ENCODE results near the gene ABHD11. TPM values are rescaled to one million over a fixed set of nuclear protein-coding genes. Genes with fewer than 3 reads are reported as not detected.

The ABHD11 gene
- polyA plus RNA-seq, 1 donor from 2014 or later = 13.6 TPM

DNA sequence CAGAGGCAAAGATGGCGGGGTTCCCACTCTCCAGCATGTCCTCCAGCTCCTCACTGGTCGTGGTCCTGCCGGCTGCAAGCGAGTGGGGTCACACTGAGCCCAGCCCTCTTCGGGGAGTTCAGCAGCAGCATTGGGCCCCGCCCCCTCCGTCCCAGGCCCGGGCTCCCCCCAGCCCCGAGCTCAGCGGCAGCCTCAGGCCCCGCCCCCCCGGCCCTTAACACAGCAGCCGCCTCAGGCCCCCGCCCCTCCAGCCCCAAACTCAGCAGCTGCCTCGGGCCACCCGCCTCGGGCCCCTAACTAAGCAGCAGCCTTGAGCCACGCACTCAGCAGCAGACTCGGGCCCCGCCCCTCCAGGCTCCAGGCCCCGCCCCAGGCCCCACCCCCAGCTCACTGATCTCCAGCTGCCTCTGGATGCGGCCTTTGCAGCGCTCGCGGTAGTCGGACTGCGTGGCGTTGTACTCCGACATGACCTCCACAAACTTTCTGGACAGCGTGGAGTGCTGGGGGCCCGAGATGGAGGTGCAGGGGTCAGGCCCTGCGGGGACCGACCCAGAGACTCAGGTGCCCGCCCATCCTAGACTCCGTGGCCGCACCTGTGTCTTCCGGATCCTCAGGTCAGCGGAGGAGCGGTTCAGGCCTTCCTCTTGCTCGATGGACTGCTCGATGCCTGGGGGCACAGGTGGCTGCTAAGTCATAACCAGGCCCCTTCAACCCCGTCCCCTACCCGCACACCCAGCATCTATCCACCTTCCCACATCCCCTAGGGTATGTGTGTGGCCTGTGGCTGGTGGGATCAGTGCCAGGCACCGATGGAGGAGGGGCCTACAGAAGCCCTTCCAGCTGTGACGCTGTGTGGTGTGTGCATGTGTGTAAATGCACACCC lies 34.6 kb downstream of the ABHD11 start:
- H3K4me3 Mint-ChIP-seq = peak overlapping the region in 3 of 4 donors; percentile 16 to 75 (median 60)
- no peaks in the 10 kb centered on the region for H3K9me3 Mint-ChIP-seq
- peaks cover 5% of the 10 kb centered on the region for H3K27me3 Mint-ChIP-seq
- peaks cover 0 to 10% (median 3%) of the 10 kb centered on the region in 3 donors for H3K4me1 Mint-ChIP-seq
- H3K36me3 Mint-ChIP-seq = peaks cover 4% of the 10 kb centered on the region
- H3K27ac Mint-ChIP-seq = no peak overlapping the region

DNA sequence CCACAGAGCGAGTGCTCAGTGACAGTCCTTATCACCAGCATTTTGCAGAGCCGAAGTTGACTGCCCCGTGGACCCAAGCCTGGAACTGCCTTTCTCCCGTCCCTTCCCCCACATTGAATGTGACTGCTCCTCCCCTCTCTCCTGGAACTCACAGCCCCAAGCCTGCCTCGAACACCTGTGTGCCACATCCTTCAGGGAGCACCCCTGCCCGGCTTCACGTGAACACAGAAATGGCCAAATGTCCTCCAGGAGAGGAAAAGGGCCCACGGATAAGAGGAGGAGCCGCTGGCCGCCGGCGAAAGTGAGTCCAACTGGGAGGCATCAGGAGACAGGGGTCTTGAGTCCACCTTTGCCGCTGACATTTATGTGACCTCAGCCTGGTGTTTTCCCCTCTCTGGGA lies 35.4 kb downstream of the ABHD11 start:
- H3K9me3 Mint-ChIP-seq = no peaks in the 10 kb centered on the region
- H3K27ac Mint-ChIP-seq = no peak overlapping the region
- peaks cover 4% of the 10 kb centered on the region for H3K36me3 Mint-ChIP-seq
- peaks cover 0 to 10% (median 2%) of the 10 kb centered on the region in 3 donors for H3K4me1 Mint-ChIP-seq
- H3K27me3 Mint-ChIP-seq = peaks cover 5% of the 10 kb centered on the region
- peak overlapping the region in 1 of 4 donors; percentile 55 for H3K4me3 Mint-ChIP-seq

DNA sequence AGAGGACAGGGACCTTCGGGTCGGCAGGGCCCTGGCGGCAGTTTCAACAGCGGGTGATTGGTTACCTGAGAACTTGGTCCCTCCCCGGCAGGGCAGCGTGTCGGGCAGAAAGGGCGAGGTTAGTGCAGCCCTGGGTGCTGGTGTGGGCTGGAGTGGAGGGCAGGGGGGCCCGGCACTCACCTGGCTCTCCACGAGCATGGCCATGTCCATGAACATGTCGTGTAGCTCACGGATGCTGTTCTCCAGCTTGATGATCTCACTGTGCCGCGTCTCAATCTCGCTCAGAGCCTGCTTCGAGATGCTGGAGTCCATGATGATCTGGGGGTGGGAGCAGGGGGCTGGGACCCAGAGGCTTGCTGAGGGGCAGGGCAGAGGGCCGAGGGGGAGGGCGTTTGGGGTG lies 35.9 kb downstream of the ABHD11 start:
- no peaks in the 10 kb centered on the region for H3K9me3 Mint-ChIP-seq
- H3K36me3 Mint-ChIP-seq = peaks cover 4% of the 10 kb centered on the region
- H3K4me1 Mint-ChIP-seq = peaks cover 0 to 10% (median 2%) of the 10 kb centered on the region in 3 donors
- peaks cover 5% of the 10 kb centered on the region for H3K27me3 Mint-ChIP-seq
- peak overlapping the region in 1 of 3 donors; percentile 48 for H3K27ac Mint-ChIP-seq
- H3K4me3 Mint-ChIP-seq = no peak overlapping the region

DNA sequence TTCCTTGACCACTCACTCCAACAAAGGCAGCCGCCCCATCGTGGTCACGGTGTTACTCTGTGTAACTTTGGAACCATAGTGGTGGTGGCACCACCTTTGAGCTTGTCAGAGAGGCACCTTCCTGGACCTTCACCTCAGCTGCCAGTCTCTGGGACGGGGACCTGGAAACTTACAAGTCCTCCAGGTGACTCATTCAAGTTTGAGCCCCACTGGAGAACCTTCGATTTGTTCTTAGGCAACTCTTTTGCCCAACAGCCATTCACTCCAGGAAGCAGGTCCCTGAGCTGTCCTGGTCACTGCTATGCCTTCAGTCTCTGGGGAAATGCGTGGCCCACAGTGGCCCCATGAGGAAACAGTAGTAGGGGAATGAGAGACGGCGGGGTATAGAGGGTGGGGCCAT lies 36.4 kb downstream of the ABHD11 start:
- Mint-ChIP-seq H3K27ac (peak overlapping the region in 2 of 3 donors; percentile 23 to 48), H3K9me3 (no peaks in the 10 kb centered on the region), H3K4me3 (peak overlapping the region in 1 of 4 donors; percentile 1), H3K36me3 (peaks cover 6% of the 10 kb centered on the region), H3K4me1 (peaks cover 0 to 10% (median 2%) of the 10 kb centered on the region in 3 donors), H3K27me3 (peaks cover 5% of the 10 kb centered on the region)

DNA sequence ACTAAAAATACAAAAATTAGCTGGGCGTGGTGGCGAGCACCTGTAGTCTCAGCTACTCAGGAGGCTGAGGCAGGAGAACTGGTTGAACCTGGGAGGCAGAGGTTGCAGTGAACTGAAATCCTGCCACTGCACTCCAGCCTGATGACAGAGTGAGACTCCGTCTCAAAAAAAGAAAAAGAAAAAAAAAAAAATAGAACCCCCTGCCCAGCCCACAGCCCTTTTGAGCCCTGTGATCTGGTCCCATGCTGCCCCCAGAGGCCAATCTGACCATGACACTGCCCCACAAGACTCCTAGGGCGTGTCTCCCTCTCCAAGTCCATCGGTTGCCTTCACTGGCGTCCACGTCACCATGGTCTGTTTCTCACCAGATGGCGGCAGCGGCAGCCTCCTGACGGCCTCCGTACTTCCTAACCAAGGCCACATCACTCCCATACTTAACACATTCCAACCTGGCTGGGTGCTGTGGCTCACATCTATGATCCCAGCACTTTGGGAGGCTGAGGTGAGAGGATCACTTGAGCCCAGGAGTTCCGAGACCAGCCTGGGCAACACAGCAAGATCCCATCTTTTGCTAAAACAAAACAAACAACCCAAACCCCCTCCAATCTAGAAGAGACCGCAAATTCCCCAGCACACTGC lies 37.1 kb downstream of the ABHD11 start:
- peaks cover 6% of the 10 kb centered on the region for H3K36me3 Mint-ChIP-seq
- no peaks in the 10 kb centered on the region for H3K9me3 Mint-ChIP-seq
- peaks cover 0 to 4% (median 2%) of the 10 kb centered on the region in 3 donors for H3K4me1 Mint-ChIP-seq
- no peak overlapping the region for H3K4me3 Mint-ChIP-seq
- peaks cover 5% of the 10 kb centered on the region for H3K27me3 Mint-ChIP-seq
- H3K27ac Mint-ChIP-seq = peak overlapping the region in 1 of 3 donors; percentile 23

DNA sequence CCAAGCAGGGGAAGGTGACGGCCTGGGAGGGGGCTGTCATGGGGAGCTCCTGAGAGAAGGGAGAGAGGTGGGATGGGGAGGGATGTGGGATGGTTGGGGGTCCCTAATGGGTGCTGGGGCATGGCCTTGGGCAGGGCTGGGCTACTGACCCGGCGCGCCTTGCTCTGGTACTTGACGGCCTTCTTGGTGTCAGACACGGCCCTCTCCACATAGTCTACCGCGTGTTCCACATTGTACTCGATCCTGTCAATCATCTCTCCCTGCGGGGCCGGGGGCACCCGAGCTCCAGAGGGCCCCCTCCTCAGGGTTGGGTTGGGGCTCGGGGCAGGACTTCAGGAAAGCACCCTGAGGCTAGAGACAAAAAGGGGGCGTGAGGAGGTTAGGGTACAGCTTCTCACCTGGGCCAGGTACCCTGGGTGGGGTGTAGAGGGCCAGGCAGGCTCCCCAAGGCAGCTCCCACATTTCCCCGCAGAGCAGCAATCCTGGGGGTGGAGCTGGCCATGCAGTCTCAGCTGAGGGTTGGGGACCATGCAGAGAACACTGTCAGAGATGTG lies 37.9 kb downstream of the ABHD11 start:
- H3K27me3 Mint-ChIP-seq = peaks cover 5% of the 10 kb centered on the region
- H3K36me3 Mint-ChIP-seq = peaks cover 6% of the 10 kb centered on the region
- no peaks in the 10 kb centered on the region for H3K9me3 Mint-ChIP-seq
- H3K27ac Mint-ChIP-seq = no peak overlapping the region
- H3K4me1 Mint-ChIP-seq = peaks cover 0 to 3% (median 2%) of the 10 kb centered on the region in 3 donors
- no peak overlapping the region for H3K4me3 Mint-ChIP-seq

DNA sequence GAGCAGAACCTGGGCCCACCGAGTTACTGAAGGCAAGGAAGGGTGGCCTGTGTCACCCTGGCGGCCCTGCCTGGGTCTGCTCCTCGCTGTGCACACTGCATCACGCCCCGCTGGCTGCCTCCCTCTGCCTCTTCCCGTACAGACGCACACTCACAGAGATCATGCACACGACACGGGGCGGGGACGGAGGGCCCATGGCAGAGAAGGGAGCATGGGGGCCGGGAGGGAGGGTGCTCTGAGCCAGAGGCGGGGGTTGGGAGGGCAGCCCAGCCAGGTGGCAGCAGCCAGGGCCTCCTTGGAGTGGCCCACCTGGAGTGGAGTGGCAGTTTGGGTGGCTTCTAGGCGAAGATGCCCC lies 38.6 kb downstream of the ABHD11 start:
- no peak overlapping the region for H3K4me3 Mint-ChIP-seq
- H3K27ac Mint-ChIP-seq = no peak overlapping the region
- no peaks in the 10 kb centered on the region for H3K9me3 Mint-ChIP-seq
- peaks cover 6% of the 10 kb centered on the region for H3K36me3 Mint-ChIP-seq
- H3K27me3 Mint-ChIP-seq = peaks cover 5% of the 10 kb centered on the region
- H3K4me1 Mint-ChIP-seq = peaks cover 0 to 3% (median 2%) of the 10 kb centered on the region in 3 donors

DNA sequence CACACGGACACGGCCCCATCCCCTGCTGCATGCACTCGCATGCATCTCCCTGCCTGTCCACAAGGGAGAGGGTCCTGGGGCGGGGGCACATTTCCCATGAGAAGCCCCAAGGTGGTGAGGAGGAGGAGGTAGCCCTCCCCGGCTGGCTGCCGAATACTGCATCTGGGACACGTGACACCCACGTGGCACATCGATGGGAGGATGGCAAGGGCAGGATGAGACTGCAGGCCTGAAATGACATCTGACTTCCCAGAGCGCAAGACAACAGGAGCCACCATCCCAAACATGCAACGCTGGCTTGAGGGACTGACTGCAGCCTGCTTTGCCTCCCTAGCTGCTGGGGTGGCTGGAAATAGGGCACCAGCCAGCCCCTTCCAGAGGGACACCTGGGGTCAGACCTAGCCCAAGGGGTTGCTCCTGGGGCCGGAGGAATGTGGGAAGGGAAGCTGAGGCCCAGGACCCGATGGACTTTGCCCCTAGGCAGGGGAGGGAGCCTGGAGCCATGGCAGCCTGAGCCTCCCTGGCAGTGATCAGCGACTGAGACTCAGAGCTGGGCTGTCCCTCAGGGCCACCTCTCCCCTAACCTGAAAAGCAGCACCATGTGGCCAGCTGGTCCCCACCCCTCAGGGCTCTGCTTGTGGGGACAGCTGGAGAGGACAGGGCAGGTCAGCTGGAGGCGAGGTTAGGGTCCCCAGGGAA lies 39.1 kb downstream of the ABHD11 start:
- Mint-ChIP-seq H3K4me1 (peaks cover 0 to 3% (median 2%) of the 10 kb centered on the region in 3 donors), H3K36me3 (peaks cover 6% of the 10 kb centered on the region), H3K27me3 (peaks cover 5% of the 10 kb centered on the region), H3K27ac (no peak overlapping the region), H3K4me3 (no peak overlapping the region), H3K9me3 (no peaks in the 10 kb centered on the region)

DNA sequence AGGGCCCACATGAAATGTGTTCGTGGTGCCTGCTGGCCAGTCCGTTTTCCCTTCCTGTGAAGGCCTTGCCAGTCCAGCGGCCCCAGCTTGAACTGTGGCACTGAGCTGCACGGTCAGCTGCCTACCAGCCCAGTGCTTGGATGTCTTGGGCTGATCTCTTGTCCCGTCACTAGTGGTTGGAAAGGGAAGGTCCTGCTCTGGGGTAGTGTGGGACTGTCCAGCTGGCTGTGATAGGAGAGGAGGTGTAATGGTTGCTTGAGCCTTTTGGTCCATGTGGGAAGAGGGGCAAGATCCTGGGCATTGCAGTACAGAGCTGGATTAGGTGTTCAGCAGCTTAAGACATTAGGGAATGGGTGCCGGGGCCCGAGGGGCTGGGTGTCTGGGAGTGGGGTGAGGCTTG lies 40.2 kb downstream of the ABHD11 start:
- Mint-ChIP-seq H3K27me3 (peaks cover 4% of the 10 kb centered on the region), H3K9me3 (no peaks in the 10 kb centered on the region), H3K27ac (no peak overlapping the region), H3K4me3 (no peak overlapping the region), H3K4me1 (peaks cover 0 to 3% (median 0%) of the 10 kb centered on the region in 3 donors), H3K36me3 (peaks cover 6% of the 10 kb centered on the region)

DNA sequence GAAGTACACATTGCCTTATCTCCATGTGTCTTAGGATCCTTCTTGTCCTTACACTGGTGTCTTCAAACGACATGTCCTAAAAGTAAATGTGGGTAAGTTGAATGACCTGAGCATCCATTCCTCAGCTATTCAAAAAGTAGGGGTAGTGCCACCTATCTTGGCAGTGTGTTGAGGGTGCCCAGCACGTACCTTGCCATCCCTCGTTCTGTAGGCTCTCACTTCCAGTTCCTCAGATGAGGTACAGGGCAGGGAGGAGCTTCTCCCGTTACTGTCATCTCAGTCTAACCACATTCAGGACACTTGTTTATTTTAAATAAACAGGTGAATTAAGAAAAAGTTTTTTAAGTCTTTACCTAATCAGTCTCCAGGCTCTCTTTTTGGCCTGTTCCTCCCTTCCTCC lies 42.2 kb downstream of the ABHD11 start:
- Mint-ChIP-seq H3K36me3 (peaks cover 11% of the 10 kb centered on the region), H3K9me3 (no peaks in the 10 kb centered on the region), H3K4me1 (peaks cover 0 to 2% (median 0%) of the 10 kb centered on the region in 3 donors), H3K4me3 (no peak overlapping the region), H3K27ac (no peak overlapping the region), H3K27me3 (no peaks in the 10 kb centered on the region)

DNA sequence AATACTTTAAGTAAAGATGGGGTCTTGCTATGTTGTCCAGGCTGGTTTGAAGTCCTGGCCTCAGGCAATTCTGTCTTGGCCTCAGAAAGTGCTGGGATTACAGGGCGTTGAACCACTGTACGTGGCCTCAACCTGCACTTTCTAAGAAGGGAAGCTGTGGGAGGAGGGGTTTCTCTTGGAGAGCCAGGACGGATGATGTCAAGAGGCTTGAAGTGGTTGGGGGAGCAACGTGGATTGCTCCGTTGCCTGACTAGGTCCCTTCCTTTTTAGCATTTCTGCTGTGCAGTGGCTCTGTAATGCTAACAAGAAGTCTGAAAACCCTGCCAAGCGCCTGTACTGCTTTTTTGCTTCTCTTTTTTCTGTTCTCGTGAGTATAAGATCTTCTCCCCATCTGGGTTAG lies 48.0 kb downstream of the ABHD11 start:
- Mint-ChIP-seq H3K27ac (no peak overlapping the region), H3K4me3 (no peak overlapping the region), H3K9me3 (no peaks in the 10 kb centered on the region), H3K27me3 (no peaks in the 10 kb centered on the region), H3K36me3 (peaks cover 10% of the 10 kb centered on the region), H3K4me1 (peaks cover 0 to 10% (median 9%) of the 10 kb centered on the region in 3 donors)

DNA sequence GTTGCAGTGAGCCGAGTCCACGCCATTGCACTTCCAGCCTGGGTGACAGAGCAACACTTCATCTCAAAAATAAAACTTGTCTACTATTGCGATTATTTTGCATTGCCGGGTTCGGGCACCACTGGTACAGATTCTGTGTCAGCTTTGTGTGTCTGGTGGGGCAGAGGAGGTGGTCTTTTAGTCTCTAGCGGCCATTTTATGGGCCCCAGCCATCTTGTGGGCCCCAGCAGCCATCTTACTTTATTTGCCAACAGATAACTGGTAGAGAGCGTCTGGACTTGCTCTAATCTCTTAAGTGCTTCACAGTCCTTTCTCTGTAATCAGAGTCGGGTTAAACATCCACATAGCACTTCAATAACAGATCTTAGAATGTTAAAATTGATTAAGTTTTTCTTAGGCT lies 50.3 kb downstream of the ABHD11 start:
- Mint-ChIP-seq H3K27ac (peak overlapping the region in 1 of 3 donors; percentile 44), H3K9me3 (no peaks in the 10 kb centered on the region), H3K36me3 (peaks cover 10% of the 10 kb centered on the region), H3K4me1 (peaks cover 6 to 13% (median 12%) of the 10 kb centered on the region in 3 donors), H3K4me3 (no peak overlapping the region), H3K27me3 (no peaks in the 10 kb centered on the region)

Measured in IgD-negative memory B cell (primary cell).